NCI-H146 treated with DMSO at 0.1 percent for 48 hours (cell line): ENCODE measurements around the gene AGPAT4.
A peak's percentile ranks its signal among the peaks of the same experiment; 100 is the strongest.

Source experiments
- DNase-seq: peaks from one replicate; lab custom pipeline; 2025; ENCODE audit not compliant: unreplicated experiment; lab: John Stamatoyannopoulos, UW

The AGPAT4 gene

GRCh38 chr6:161169035-161169434, 104.8 kb downstream of the AGPAT4 start:
- DNase-seq, result no peak

GRCh38 chr6:161168281-161168891, 105.5 kb downstream of the AGPAT4 start:
- DNase-seq, result peak; percentile 99

GRCh38 chr6:161166677-161167076, 107.2 kb downstream of the AGPAT4 start:
- DNase-seq, result no peak

- DNase-seq, result no peak
Observed at GRCh38 chr6:161166176-161166575, 107.7 kb downstream of the AGPAT4 start.

GRCh38 chr6:161164182-161164625, 109.7 kb downstream of the AGPAT4 start:
- DNase-seq, result no peak

- DNase-seq, result no peak
Observed at GRCh38 chr6:161163466-161164181, 110.2 kb downstream of the AGPAT4 start.

- DNase-seq, result no peak
Observed at GRCh38 chr6:161162722-161163121, 111.1 kb downstream of the AGPAT4 start.

- DNase-seq, result no peak
Observed at GRCh38 chr6:161161889-161162624, 111.8 kb downstream of the AGPAT4 start.

GRCh38 chr6:161161121-161161520, 112.7 kb downstream of the AGPAT4 start:
- no peak for DNase-seq

- no peak for DNase-seq
Observed at GRCh38 chr6:161154796-161155335, 119.0 kb downstream of the AGPAT4 start.

GRCh38 chr6:161153725-161154124, 120.1 kb downstream of the AGPAT4 start:
- no peak for DNase-seq

- DNase-seq, result no peak
Observed at GRCh38 chr6:161152907-161153662, 120.8 kb downstream of the AGPAT4 start.

- DNase-seq, result no peak
Observed at GRCh38 chr6:161152527-161152862, 121.4 kb downstream of the AGPAT4 start.

GRCh38 chr6:161151660-161152526, 122.0 kb downstream of the AGPAT4 start:
- no peak for DNase-seq

GRCh38 chr6:161151059-161151645, 122.7 kb downstream of the AGPAT4 start:
- no peak for DNase-seq

GRCh38 chr6:161150566-161150965, 123.3 kb downstream of the AGPAT4 start:
- DNase-seq, result no peak

GRCh38 chr6:161150136-161150535, 123.7 kb downstream of the AGPAT4 start:
- no peak for DNase-seq

GRCh38 chr6:161143663-161144430, 130.0 kb downstream of the AGPAT4 start:
- no peak for DNase-seq

- DNase-seq, result no peak
Observed at GRCh38 chr6:161142957-161143296, 130.9 kb downstream of the AGPAT4 start.
